ENCODE results near the gene TGFBR3. TPM values are rescaled to one million over a fixed set of nuclear protein-coding genes. Genes with fewer than 3 reads are reported as not detected.

Gene TGFBR3
- total and polyA plus RNA-seq, 2 of the 4 experiments (the other 2 are of a cell fraction), result 3.0 to 11.3 TPM

DNA sequence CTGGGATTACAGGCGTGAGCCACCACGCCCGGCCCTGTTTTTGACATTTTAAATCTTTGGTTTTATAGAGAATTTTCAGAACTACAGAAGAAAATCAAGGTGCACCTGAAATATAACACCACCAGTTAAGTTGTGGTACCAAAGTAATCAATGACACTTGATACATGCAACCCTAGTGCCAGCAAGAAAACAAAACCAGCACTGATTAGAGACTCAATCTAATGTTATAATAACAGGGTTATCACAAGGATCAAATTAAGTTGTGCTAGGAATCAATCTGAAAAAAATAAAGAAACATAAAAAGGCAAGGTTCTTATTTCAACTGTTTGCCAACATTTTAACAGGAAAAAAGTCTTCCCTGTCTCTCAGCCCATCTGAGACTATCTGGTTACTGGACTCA is 23.8 kb downstream of the TGFBR3 start:
- peaks cover 6% of the 10 kb centered on the region for H3K4me1 ChIP-seq (ENCODE audit: control insufficient read depth, insufficient read depth, low read length)
- H2AK5ac ChIP-seq (ENCODE audit: low read depth, low read length), result no peak overlapping the region
- no peak overlapping the region for H3K18ac ChIP-seq (ENCODE audit: low read depth, low read length)
- in situ Hi-C loops (cut with MboI; ENCODE audit: low sequenced_read_pairs) (no loop called here), intact Hi-C loops (cut with micrococcal nuclease) (no loop called here), dilution Hi-C loops (cut with HindIII; ENCODE audit: low sequenced_read_pairs, unreplicated experiment) (no loop called here)
- no peak overlapping the region for H3K4me2 ChIP-seq (ENCODE audit: low read depth, low read length)
- H3K9me3 ChIP-seq (ENCODE audit: control insufficient read depth, insufficient read depth, low read length), result no peaks in the 10 kb centered on the region
- DNase-seq (no peak), ATAC-seq (ENCODE audit: low read depth) (no peak)
- H2BK15ac ChIP-seq (ENCODE audit: low read depth, low read length), result no peak overlapping the region
- H3K27me3 ChIP-seq (ENCODE audit: control insufficient read depth, insufficient read depth, low read length), result no peaks in the 10 kb centered on the region
- no peak overlapping the region for H2AFZ ChIP-seq (replicated peaks; ENCODE audit: low read length, poor library complexity)
- no peak overlapping the region for H4K5ac ChIP-seq (ENCODE audit: low read depth, low read length)
- H3K27ac ChIP-seq (ENCODE audit: insufficient read depth, low read length), result no peak overlapping the region
- TF ChIP-seq, protein P1, sequence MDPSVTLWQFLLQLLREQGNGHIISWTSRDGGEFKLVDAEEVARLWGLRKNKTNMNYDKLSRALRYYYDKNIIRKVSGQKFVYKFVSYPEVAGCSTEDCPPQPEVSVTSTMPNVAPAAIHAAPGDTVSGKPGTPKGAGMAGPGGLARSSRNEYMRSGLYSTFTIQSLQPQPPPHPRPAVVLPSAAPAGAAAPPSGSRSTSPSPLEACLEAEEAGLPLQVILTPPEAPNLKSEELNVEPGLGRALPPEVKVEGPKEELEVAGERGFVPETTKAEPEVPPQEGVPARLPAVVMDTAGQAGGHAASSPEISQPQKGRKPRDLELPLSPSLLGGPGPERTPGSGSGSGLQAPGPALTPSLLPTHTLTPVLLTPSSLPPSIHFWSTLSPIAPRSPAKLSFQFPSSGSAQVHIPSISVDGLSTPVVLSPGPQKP (IDR thresholded peaks at IDR 0.05; ENCODE audit: borderline replicate concordance, low read depth, low read length), result no peak
- TF ChIP-seq MAZ (IDR thresholded peaks at IDR 0.05; ENCODE audit: borderline replicate concordance, low read depth, low read length) (no peak), SMC3 (IDR thresholded peaks at IDR 0.05; ENCODE audit: low read depth, low read length) (no peak), NFE2L2 (IDR thresholded peaks at IDR 0.05; ENCODE audit: low read depth, low read length) (no peak), RCOR1 (IDR thresholded peaks at IDR 0.05; ENCODE audit: insufficient replicate concordance, low read length) (no peak), CHD1 (IDR thresholded peaks at IDR 0.05; ENCODE audit: low read depth, low read length) (no peak), POLR2A (IDR thresholded peaks at IDR 0.05; ENCODE audit: low read depth, low read length) (no peak), FOS (IDR thresholded peaks at IDR 0.05; ENCODE audit: low read depth, low read length) (no peak), RFX5 (IDR thresholded peaks at IDR 0.05; ENCODE audit: low read depth, low read length) (no peak), CEBPB (IDR thresholded peaks at IDR 0.05; ENCODE audit: low read depth, low read length) (no peak), BHLHE40 (IDR thresholded peaks at IDR 0.05; ENCODE audit: low read depth, low read length) (no peak), MXI1 (IDR thresholded peaks at IDR 0.05; ENCODE audit: borderline replicate concordance, low read depth, low read length) (no peak)
- TF ChIP-seq, protein P2, sequence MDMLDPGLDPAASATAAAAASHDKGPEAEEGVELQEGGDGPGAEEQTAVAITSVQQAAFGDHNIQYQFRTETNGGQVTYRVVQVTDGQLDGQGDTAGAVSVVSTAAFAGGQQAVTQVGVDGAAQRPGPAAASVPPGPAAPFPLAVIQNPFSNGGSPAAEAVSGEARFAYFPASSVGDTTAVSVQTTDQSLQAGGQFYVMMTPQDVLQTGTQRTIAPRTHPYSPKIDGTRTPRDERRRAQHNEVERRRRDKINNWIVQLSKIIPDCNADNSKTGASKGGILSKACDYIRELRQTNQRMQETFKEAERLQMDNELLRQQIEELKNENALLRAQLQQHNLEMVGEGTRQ (IDR thresholded peaks at IDR 0.05; ENCODE audit: low read depth, low read length), result no peak
- TF ChIP-seq, protein P3, sequence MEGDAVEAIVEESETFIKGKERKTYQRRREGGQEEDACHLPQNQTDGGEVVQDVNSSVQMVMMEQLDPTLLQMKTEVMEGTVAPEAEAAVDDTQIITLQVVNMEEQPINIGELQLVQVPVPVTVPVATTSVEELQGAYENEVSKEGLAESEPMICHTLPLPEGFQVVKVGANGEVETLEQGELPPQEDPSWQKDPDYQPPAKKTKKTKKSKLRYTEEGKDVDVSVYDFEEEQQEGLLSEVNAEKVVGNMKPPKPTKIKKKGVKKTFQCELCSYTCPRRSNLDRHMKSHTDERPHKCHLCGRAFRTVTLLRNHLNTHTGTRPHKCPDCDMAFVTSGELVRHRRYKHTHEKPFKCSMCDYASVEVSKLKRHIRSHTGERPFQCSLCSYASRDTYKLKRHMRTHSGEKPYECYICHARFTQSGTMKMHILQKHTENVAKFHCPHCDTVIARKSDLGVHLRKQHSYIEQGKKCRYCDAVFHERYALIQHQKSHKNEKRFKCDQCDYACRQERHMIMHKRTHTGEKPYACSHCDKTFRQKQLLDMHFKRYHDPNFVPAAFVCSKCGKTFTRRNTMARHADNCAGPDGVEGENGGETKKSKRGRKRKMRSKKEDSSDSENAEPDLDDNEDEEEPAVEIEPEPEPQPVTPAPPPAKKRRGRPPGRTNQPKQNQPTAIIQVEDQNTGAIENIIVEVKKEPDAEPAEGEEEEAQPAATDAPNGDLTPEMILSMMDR (conservative IDR thresholded peaks at IDR 0.05; ENCODE audit: low read depth, low read length), result no peak
- BruUV-seq (replicated peaks), result no TSS peak
- WGBS, 2 experiments (ENCODE audit: extremely low coverage in 2 of 2, insufficient read length in 1 of 2), result no CpG with 5 or more reads among the region's 3 CpGs
- CTCF ChIA-PET, result no interaction called here
- POLR2A ChIA-PET (ENCODE audit: unreplicated experiment), result no interaction called here
- H3K23ac ChIP-seq (ENCODE audit: low read depth, low read length), result no peak overlapping the region
- H2BK20ac ChIP-seq (ENCODE audit: low read depth, low read length), result no peak overlapping the region
- no peak overlapping the region for H4K8ac ChIP-seq (ENCODE audit: low read depth in 2 of 2, low read length in 2 of 2)
- no peak overlapping the region for H4K91ac ChIP-seq (ENCODE audit: insufficient read depth, low read depth, low read length)
- no peak overlapping the region for H2BK120ac ChIP-seq (ENCODE audit: low read depth, low read length)
- no peak overlapping the region for H3K56ac ChIP-seq (ENCODE audit: extremely low read depth, insufficient read depth, low read length)
- no peak overlapping the region for H2BK5ac ChIP-seq (ENCODE audit: low read depth, low read length, poor library complexity, severe bottlenecking)
- H3K14ac ChIP-seq (replicated peaks; ENCODE audit: low read depth, low read length), result no peak overlapping the region
- H3K9me1 ChIP-seq (ENCODE audit: insufficient read depth, low read length), result no peaks in the 10 kb centered on the region
- H3K4ac ChIP-seq (ENCODE audit: low read depth, low read length), result no peak overlapping the region
- H3K79me1 ChIP-seq (ENCODE audit: low read depth in 1 of 2, low read length in 2 of 2), result peaks cover 0 to 8% of the 10 kb centered on the region in 2 experiments; a peak in 3 of 4 replicates
- peaks cover 2% of the 10 kb centered on the region; the same call in 1 of the 2 replicates for H4K20me1 ChIP-seq (ENCODE audit: insufficient read depth, low read length)
- H3K4me3 ChIP-seq (ENCODE audit: insufficient read depth, low read depth, low read length), result no peak overlapping the region
- no peak overlapping the region for H2AK9ac ChIP-seq (replicated peaks; ENCODE audit: low read depth, low read length, poor library complexity)
- H3K36me3 ChIP-seq (ENCODE audit: control insufficient read depth, insufficient read depth, low read length), result peaks cover 9% of the 10 kb centered on the region; the same call in 1 of the 2 replicates
- no peak overlapping the region for H3K9ac ChIP-seq (ENCODE audit: low read depth, low read length)
